SK-N-SH (cell line): ENCODE data around the gene GNB5.

ENCODE experiments used
- CHD2 ChIP-seq: fragments of 150-350 bp; IDR thresholded peaks from 2 replicates; pipeline ENCODE4 v1.6.1; 2018; ENCODE audit warnings: low read length; ENCODE audit not compliant: partially characterized antibody
- CTCF ChIP-seq: fragments of 200-600 bp; sonication (generic); IDR thresholded peaks from 2 replicates; pipeline ENCODE4 v1.6.1; 2017; ENCODE audit warnings: antibody characterized with exemption, mild to moderate bottlenecking, moderate library complexity
- EP300 ChIP-seq, 2 experiments: IDR thresholded peaks; 2 replicates each; pipeline versions ENCODE4 v1.4.0 to v1.6.1; 2012; ENCODE audit warnings: borderline replicate concordance in 1 of 2, low read depth in 1 of 2, low read length in 1 of 2
- EZH2phosphoT487 ChIP-seq: fragments of 200-600 bp; sonication (generic); IDR thresholded peaks from 2 replicates; pipeline ENCODE4 v1.6.1; 2017; ENCODE audit warnings: low read depth, mixed run types, mild to moderate bottlenecking, antibody characterized with exemption, moderate library complexity, borderline replicate concordance
- FOSL2 ChIP-seq: IDR thresholded peaks from 2 replicates; pipeline ENCODE4 v1.4.0; 2012; ENCODE audit warnings: low read depth, mild to moderate bottlenecking, moderate library complexity, borderline replicate concordance
- FOXM1 ChIP-seq: IDR thresholded peaks from 2 replicates; pipeline ENCODE4 v1.4.0; 2012; ENCODE audit warnings: low read depth, mild to moderate bottlenecking
- PBX3 ChIP-seq: IDR thresholded peaks from 2 replicates; pipeline ENCODE4; 2012
- RAD21 ChIP-seq: IDR thresholded peaks from 2 replicates; pipeline ENCODE4 v1.6.1; 2012; ENCODE audit warnings: mild to moderate bottlenecking, low read length
- RXRA ChIP-seq: IDR thresholded peaks from 2 replicates; pipeline ENCODE4 v1.4.0; 2012; ENCODE audit warnings: low read depth, mild to moderate bottlenecking, borderline replicate concordance
- SMC3 ChIP-seq: IDR thresholded peaks from 2 replicates; pipeline ENCODE4 v1.6.1; 2012; ENCODE audit warnings: low read depth, low read length, improper control_type of control experiment
- TAF1 ChIP-seq: IDR thresholded peaks from 2 replicates; pipeline ENCODE4 v1.6.1; 2012; ENCODE audit warnings: low read depth, mild to moderate bottlenecking, low read length, moderate library complexity, borderline replicate concordance

- TF ChIP-seq CTCF (peak; percentile 46), PBX3 (no peak), FOSL2 (no peak), FOXM1 (no peak), RAD21 (peak; percentile 45), RXRA (no peak), EP300 (IDR thresholded peaks at IDR 0.05; ENCODE audit: borderline replicate concordance in 1 of 2, low read depth in 1 of 2, low read length in 1 of 2) (no peak), CHD2 (no peak), EZH2phosphoT487 (no peak), SMC3 (no peak), TAF1 (no peak)
Measured at GRCh38 chr15:52183562-52184173, 7.5 kb downstream of the GNB5 start.
